Common myeloid progenitor, CD34-positive (primary cell): ENCODE data around the gene CIBAR2.

Experiments
- CTCF ChIA-PET: fragments of 350-600 bp; sonication (Branson Sonifier 250); formaldehyde crosslinking; loops from one replicate; lab custom pipeline; 2021; ENCODE audit warnings: antibody characterized with exemption; lab: Charles Lee
- POLR2A ChIA-PET: fragments of 350-600 bp; sonication (Branson Sonifier 250); formaldehyde crosslinking; loops from one replicate; lab custom pipeline; 2021; ENCODE audit warnings: antibody characterized with exemption; lab: Charles Lee
- DNase-seq, 3 donors: peaks; one replicate each; pipeline versions ENCODE4 v3.0.0 to v3.0.0-alpha.2; 2013
- H3K27ac ChIP-seq, 2 experiments: 1 replicate in 1 of 2; 2 replicates in 1 of 2; pipeline ENCODE4 v1.7.0; 2013; ENCODE audit warnings: inconsistent platforms in 2 of 2, low read length in 2 of 2, mild to moderate bottlenecking in 2 of 2, low read depth in 1 of 2, moderate library complexity in 1 of 2; ENCODE audit not compliant: severe bottlenecking in 2 of 2, insufficient read depth in 1 of 2, poor library complexity in 1 of 2
- H3K27me3 ChIP-seq, 5 experiments: replicated peaks in 2 of 5; 1 replicate in 3 of 5; 2 replicates in 2 of 5; pipeline versions ENCODE4 v1.6.1 to v1.7.0; 2013; ENCODE audit warnings: low read length in 4 of 5, mild to moderate bottlenecking in 2 of 5, moderate library complexity in 2 of 5, inconsistent platforms in 1 of 5; ENCODE audit not compliant: insufficient read depth in 5 of 5, control insufficient read depth in 4 of 5
- H3K36me3 ChIP-seq, 4 experiments: 1 replicate in 2 of 4; 2 replicates in 2 of 4; pipeline versions ENCODE4 v1.6.1 to v1.7.0; 2013; ENCODE audit warnings: low read length in 3 of 4, control low read depth in 1 of 4, mild to moderate bottlenecking in 1 of 4; ENCODE audit not compliant: control insufficient read depth in 4 of 4, insufficient read depth in 4 of 4
- H3K4me1 ChIP-seq, 4 experiments: 1 replicate in 3 of 4; 2 replicates in 1 of 4; pipeline versions ENCODE4 v1.6.1 to v1.7.1; 2013; ENCODE audit warnings: low read length in 3 of 4, mild to moderate bottlenecking in 3 of 4, control low read depth in 1 of 4, inconsistent platforms in 1 of 4, moderate library complexity in 1 of 4; ENCODE audit not compliant: control insufficient read depth in 4 of 4, insufficient read depth in 4 of 4; ENCODE audit errors: control extremely low read depth in 1 of 4
- H3K4me3 ChIP-seq, 7 experiments: 1 replicate in 4 of 7; 2 replicates in 3 of 7; pipeline versions ENCODE4 v1.5.1 to v1.7.0; 2013; ENCODE audit warnings: mild to moderate bottlenecking in 7 of 7, low read length in 6 of 7, moderate library complexity in 6 of 7, inconsistent platforms in 2 of 7, low read depth in 2 of 7, control low read depth in 1 of 7; ENCODE audit not compliant: insufficient read depth in 4 of 7, control insufficient read depth in 1 of 7; ENCODE audit errors: extremely low read depth in 1 of 7
- H3K9me3 ChIP-seq, 5 experiments: 1 replicate in 4 of 5; 2 replicates in 1 of 5; pipeline versions ENCODE4 v1.6.1 to v1.7.1; 2013; ENCODE audit warnings: low read length in 4 of 5, mild to moderate bottlenecking in 2 of 5, inconsistent platforms in 1 of 5, low read depth in 1 of 5, moderate library complexity in 1 of 5; ENCODE audit not compliant: control insufficient read depth in 4 of 5, insufficient read depth in 2 of 5; ENCODE audit errors: control extremely low read depth in 1 of 5
- WGBS: methylation state at CpG from one replicate; pipeline ENCODE4 v1.1.5; 2013; ENCODE audit not compliant: insufficient coverage; 5-methylcytosine and 5-hydroxymethylcytosine counted together

The CIBAR2 gene

GRCh38 chr16:85113168-85113733 lies 979 bp upstream of the CIBAR2 start:
- peaks cover 0 to 4% (median 2%) of the 10 kb centered on the region in 4 experiments for H3K4me1 ChIP-seq
- WGBS = 98% methylated on average over 14 of the region's 14 CpGs
- no peaks in the 10 kb centered on the region for H3K27me3 ChIP-seq
- ChIA-PET CTCF (interaction anchor here (0.9 to 3.8 kb wide), 4 partner anchors 8 to 132 kb away, joined by 3 to 21 read pairs (median 6); no protein-coding TSS in a partner anchor), POLR2A (no interaction called here)
- no peak overlapping the region for H3K4me3 ChIP-seq
- H3K9me3 ChIP-seq = peaks cover 0 to 1% (median 0%) of the 10 kb centered on the region in 5 experiments
- DNase-seq = no peak
- no peaks in the 10 kb centered on the region for H3K36me3 ChIP-seq
- no peak overlapping the region for H3K27ac ChIP-seq

GRCh38 chr16:85111184-85111583 lies 1.1 kb downstream of the CIBAR2 start:
- 89% methylated on average over 6 of the region's 9 CpGs for WGBS
- Histone ChIP-seq H3K9me3 (no peaks in the 10 kb centered on the region), H3K4me1 (peaks cover 0 to 4% (median 2%) of the 10 kb centered on the region in 4 experiments), H3K4me3 (no peak overlapping the region), H3K27ac (no peak overlapping the region), H3K36me3 (no peaks in the 10 kb centered on the region), H3K27me3 (no peaks in the 10 kb centered on the region)
- DNase-seq = no peak
- ChIA-PET CTCF (interaction anchor here (1.0 to 2.1 kb wide), 2 partner anchors 24 to 185 kb away, joined by 3 to 8 read pairs; no protein-coding TSS in a partner anchor), POLR2A (no interaction called here)

GRCh38 chr16:85110105-85110504 lies 2.2 kb downstream of the CIBAR2 start:
- no peaks in the 10 kb centered on the region for H3K36me3 ChIP-seq
- H3K27ac ChIP-seq = no peak overlapping the region
- H3K4me3 ChIP-seq = no peak overlapping the region
- H3K27me3 ChIP-seq = no peaks in the 10 kb centered on the region
- H3K4me1 ChIP-seq = peaks cover 2 to 8% (median 5%) of the 10 kb centered on the region in 4 experiments
- ChIA-PET POLR2A (no interaction called here), CTCF (interaction anchor here (1.1 to 1.5 kb wide), 2 partner anchors 60 to 357 kb away, joined by 3 read pairs; no protein-coding TSS in a partner anchor)
- no peaks in the 10 kb centered on the region for H3K9me3 ChIP-seq
- no peak for DNase-seq
- 96% methylated on average over 19 of the region's 19 CpGs for WGBS

GRCh38 chr16:85107532-85107931 lies 4.7 kb downstream of the CIBAR2 start:
- DNase-seq = no peak
- POLR2A ChIA-PET = no interaction called here
- Histone ChIP-seq H3K27me3 (no peaks in the 10 kb centered on the region), H3K36me3 (no peaks in the 10 kb centered on the region), H3K27ac (no peak overlapping the region), H3K9me3 (no peaks in the 10 kb centered on the region), H3K4me1 (peaks cover 2 to 24% (median 18%) of the 10 kb centered on the region in 4 experiments), H3K4me3 (no peak overlapping the region)
- WGBS = 94% methylated on average over 11 of the region's 11 CpGs
- CTCF ChIA-PET = interaction anchor here (1.9 to 5.0 kb wide), 2 partner anchors 7 to 21 kb away, joined by 5 to 21 read pairs; no protein-coding TSS in a partner anchor

- POLR2A ChIA-PET = no interaction called here
These were observed 5.2 kb downstream of the CIBAR2 start for GRCh38 chr16:85107083-85107482.

GRCh38 chr16:85105475-85105874 lies 6.8 kb downstream of the CIBAR2 start:
- Histone ChIP-seq H3K9me3 (no peaks in the 10 kb centered on the region), H3K27ac (no peak overlapping the region), H3K4me1 (peaks cover 2 to 28% (median 18%) of the 10 kb centered on the region in 4 experiments), H3K4me3 (peak overlapping the region in 1 of 7 experiments; percentile 19), H3K27me3 (no peaks in the 10 kb centered on the region), H3K36me3 (no peaks in the 10 kb centered on the region)
- WGBS = 95% methylated on average over 4 of the region's 5 CpGs
- POLR2A ChIA-PET = no interaction called here
- CTCF ChIA-PET = interaction anchor here (0.8 to 5.0 kb wide), 7 partner anchors 9 to 25 kb away, joined by 3 to 21 read pairs (median 4); no protein-coding TSS in a partner anchor
- no peak for DNase-seq

More at GRCh38 chr16:85107083-85107482, 5.2 kb downstream of the CIBAR2 start:
- Histone ChIP-seq H3K9me3 (no peaks in the 10 kb centered on the region), H3K4me3 (no peak overlapping the region), H3K36me3 (no peaks in the 10 kb centered on the region), H3K27me3 (no peaks in the 10 kb centered on the region), H3K27ac (no peak overlapping the region), H3K4me1 (peaks cover 2 to 25% (median 18%) of the 10 kb centered on the region in 4 experiments)
- WGBS = 89% methylated on average over 8 of the region's 9 CpGs
- CTCF ChIA-PET = interaction anchor here (1.9 to 5.0 kb wide), 2 partner anchors 7 to 20 kb away, joined by 5 to 21 read pairs; no protein-coding TSS in a partner anchor
- no peak for DNase-seq

GRCh38 chr16:85104821-85105391 lies 7.4 kb downstream of the CIBAR2 start:
- Histone ChIP-seq H3K4me3 (peak overlapping the region in 2 of 7 experiments; percentile 14 to 19), H3K27ac (no peak overlapping the region), H3K9me3 (no peaks in the 10 kb centered on the region), H3K27me3 (no peaks in the 10 kb centered on the region), H3K36me3 (no peaks in the 10 kb centered on the region), H3K4me1 (peaks cover 2 to 28% (median 18%) of the 10 kb centered on the region in 4 experiments)
- WGBS = 17% methylated on average over 11 of the region's 11 CpGs
- ChIA-PET CTCF (interaction anchor here (0.8 to 5.0 kb wide), 9 partner anchors 8 to 143 kb away, joined by 3 to 21 read pairs (median 3); no protein-coding TSS in a partner anchor), POLR2A (interaction anchor here (0.6 kb wide), 1 partner anchor 250 kb away, joined by 3 read pairs; no protein-coding TSS in a partner anchor)
- DNase-seq = peak; percentile 25 to 82 (median 69)
